GM23338 (cell line): ENCODE results near the gene CDC23. TPM values are rescaled to one million over a fixed set of nuclear protein-coding genes. Genes with fewer than 3 reads are reported as not detected.

Experiments
- ATAC-seq: fragments of 200-7000 bp; cut with Tn5 transposase; 3 replicates; pipeline ENCODE4 v1.9.1; 2020
- DNase-seq: peaks from one replicate; pipeline ENCODE4 v3.0.0-alpha.2; 2015; ENCODE audit warnings: low spot score
- H2AFZ ChIP-seq: fragments of 200-600 bp; sonication (generic); 2 replicates; pipeline ENCODE4 v1.8.0; 2016; ENCODE audit warnings: antibody characterized with exemption, mild to moderate bottlenecking, moderate library complexity
- H3F3A ChIP-seq: fragments of 200-600 bp; sonication (generic); replicated peaks from 2 replicates; pipeline ENCODE4 v1.8.0; 2017; ENCODE audit warnings: antibody characterized with exemption, mixed run types, low read depth
- H3K27ac ChIP-seq: fragments of 200-600 bp; sonication (generic); 2 replicates; pipeline ENCODE4 v1.6.1; 2016; ENCODE audit warnings: low read depth
- H3K27me3 ChIP-seq: fragments of 200-600 bp; sonication (generic); 2 replicates; pipeline ENCODE4 v1.8.0; 2016; ENCODE audit warnings: mild to moderate bottlenecking, mixed run types, moderate library complexity; ENCODE audit not compliant: insufficient read depth
- H3K36me3 ChIP-seq: fragments of 200-600 bp; sonication (generic); 2 replicates; pipeline ENCODE4 v1.8.0; 2016; ENCODE audit warnings: mild to moderate bottlenecking; ENCODE audit not compliant: insufficient read depth
- H3K4me1 ChIP-seq: fragments of 200-600 bp; sonication (generic); 2 replicates; pipeline ENCODE4 v1.8.0; 2016; ENCODE audit warnings: mild to moderate bottlenecking, moderate library complexity; ENCODE audit not compliant: insufficient read depth
- H3K4me2 ChIP-seq: fragments of 200-600 bp; sonication (generic); 2 replicates; pipeline ENCODE4 v1.7.1; 2017; ENCODE audit warnings: mixed run types
- H3K4me3 ChIP-seq: fragments of 200-600 bp; sonication (generic); 2 replicates; pipeline ENCODE4 v1.6.1; 2016; ENCODE audit warnings: mixed run types
- H3K79me2 ChIP-seq: fragments of 200-600 bp; sonication (generic); replicated peaks from 2 replicates; pipeline ENCODE4 v1.8.0; 2017; ENCODE audit warnings: mild to moderate bottlenecking; ENCODE audit not compliant: insufficient read depth
- H3K9me2 ChIP-seq: fragments of 200-600 bp; sonication (generic); 2 replicates; pipeline ENCODE4 v1.8.0; 2017; ENCODE audit not compliant: insufficient read depth
- H4K20me1 ChIP-seq: fragments of 200-600 bp; sonication (generic); replicated peaks from 2 replicates; pipeline ENCODE4 v1.8.0; 2017; ENCODE audit warnings: mild to moderate bottlenecking; ENCODE audit not compliant: insufficient read depth
- H3K27ac Mint-ChIP-seq: 2 replicates; pipeline ENCODE4 v1.8.0; 2020; ENCODE audit warnings: inconsistent platforms, mild to moderate bottlenecking, moderate library complexity, mixed read lengths
- H3K27me3 Mint-ChIP-seq: 3 replicates; pipeline ENCODE4 v1.8.0; 2022; ENCODE audit warnings: low read depth, mild to moderate bottlenecking, moderate library complexity, mixed read lengths, inconsistent platforms; ENCODE audit not compliant: insufficient read depth, poor library complexity
- H3K36me3 Mint-ChIP-seq: 3 replicates; pipeline ENCODE4 v1.8.0; 2021; ENCODE audit warnings: low read depth, mild to moderate bottlenecking, inconsistent platforms, moderate library complexity, mixed read lengths
- H3K4me1 Mint-ChIP-seq: 3 replicates; pipeline ENCODE4 v1.8.0; 2020; ENCODE audit warnings: mild to moderate bottlenecking, inconsistent platforms, mixed read lengths
- H3K4me3 Mint-ChIP-seq: 3 replicates; pipeline ENCODE4 v1.8.0; 2021; ENCODE audit warnings: moderate library complexity, mild to moderate bottlenecking, inconsistent platforms, mixed read lengths
- H3K9me3 Mint-ChIP-seq: 3 replicates; pipeline ENCODE4 v1.8.0; 2020; ENCODE audit warnings: moderate library complexity, mild to moderate bottlenecking, inconsistent platforms, mixed read lengths
- CREB1 ChIP-seq: fragments of 250-450 bp; sonication (Bioruptor Pico); IDR thresholded peaks from 2 replicates; pipeline ENCODE4 v1.5.0; 2020; ENCODE audit warnings: low read depth, mild to moderate bottlenecking, moderate library complexity
- EZH2 ChIP-seq: fragments of 200-600 bp; sonication (generic); IDR thresholded peaks from one replicate; pipeline ENCODE4 v1.8.0; 2017; ENCODE audit warnings: antibody characterized with exemption, mild to moderate bottlenecking, low read depth; ENCODE audit not compliant: unreplicated experiment
- EZH2phosphoT487 ChIP-seq: fragments of 200-600 bp; sonication (generic); IDR thresholded peaks from one replicate; pipeline ENCODE4 v1.8.1; 2018; ENCODE audit warnings: antibody characterized with exemption; ENCODE audit not compliant: unreplicated experiment
- JUNB ChIP-seq: IDR thresholded peaks from one replicate; pipeline ENCODE4 v1.6.1; 2016; ENCODE audit warnings: antibody characterized with exemption; ENCODE audit not compliant: unreplicated experiment
- NANOG ChIP-seq: IDR thresholded peaks from 2 replicates; pipeline ENCODE4 v1.6.1; 2016; ENCODE audit warnings: antibody characterized with exemption, borderline replicate concordance
- POLR2AphosphoS5 ChIP-seq: IDR thresholded peaks from 2 replicates; pipeline ENCODE4 v1.6.1; 2016; ENCODE audit warnings: antibody characterized with exemption, low read depth
- STAT1 ChIP-seq: IDR thresholded peaks from one replicate; pipeline ENCODE4 v1.6.1; 2016; ENCODE audit warnings: antibody characterized with exemption; ENCODE audit not compliant: unreplicated experiment
- ZNF114 ChIP-seq: fragments of 250-450 bp; sonication (Bioruptor Pico); IDR thresholded peaks from 2 replicates; pipeline ENCODE4 v1.5.0; 2020; ENCODE audit warnings: mild to moderate bottlenecking, moderate library complexity
- ZNF331 ChIP-seq: fragments of 250-450 bp; sonication (Bioruptor Pico); IDR thresholded peaks from 2 replicates; pipeline ENCODE4 v1.5.0; 2020; ENCODE audit warnings: low read depth, mild to moderate bottlenecking, moderate library complexity
- polyA plus RNA-seq: library from polyadenylated mRNA; unstranded; fragments of >200 nt; fragmentation: Nextera tagmentation; extraction: Ambion mirVana; gene quantifications from 2 replicates; pipeline ENCODE4 v1.2.1, GENCODE V29; 2016
- total RNA-seq: library from RNA; depleted of rRNA; stranded (reverse); fragments of >200 nt; shearing (Covaris generic); gene quantifications from 2 replicates; pipeline ENCODE4 v1.2.3, GENCODE V29; 2014
- TF ChIP-seq, protein P1 (sequence below): fragments of 250-450 bp; sonication (Bioruptor Pico); IDR thresholded peaks from 2 replicates; pipeline ENCODE4 v1.5.0; 2020; ENCODE audit warnings: mild to moderate bottlenecking, moderate library complexity
- TF ChIP-seq, protein P2 (sequence below): IDR thresholded peaks from one replicate; pipeline ENCODE4 v1.6.1; 2018; ENCODE audit warnings: antibody characterized with exemption; ENCODE audit not compliant: unreplicated experiment
- TF ChIP-seq, protein P3 (sequence below): IDR thresholded peaks from 2 replicates; pipeline ENCODE4 v1.6.1; 2016; ENCODE audit warnings: antibody characterized with exemption
- TF ChIP-seq, protein P4 (sequence below), 2 experiments: fragments of 200-600 bp in 1 of 2; sonication (generic) in 1 of 2; conservative IDR thresholded peaks; 2 replicates each; pipeline versions ENCODE4 v1.5.1 to v1.6.1; 2016 to 2017; ENCODE audit warnings: antibody characterized with exemption in 2 of 2, low read depth in 2 of 2, mild to moderate bottlenecking in 2 of 2, moderate library complexity in 1 of 2

CDC23 gene
- total and polyA plus RNA-seq, 2 experiments from 2014 or later = 28.0 to 45.9 TPM

DNA sequence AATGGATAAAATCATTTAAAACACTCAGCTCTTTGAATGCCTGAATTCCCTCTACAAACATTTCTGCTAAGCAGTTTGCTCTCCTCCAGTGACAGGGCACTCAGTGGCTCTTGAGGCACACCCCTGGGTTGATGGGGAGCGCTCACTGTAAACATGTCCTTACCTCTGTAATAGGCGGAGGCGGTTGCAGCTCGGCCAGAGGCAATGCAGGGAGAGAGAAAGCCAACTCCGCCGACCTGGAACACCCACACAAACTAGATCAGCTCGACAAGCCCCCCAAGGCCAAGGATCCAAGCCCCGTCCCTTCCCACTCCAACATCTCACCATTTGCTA, 329 bp downstream of the CDC23 start:
- peak; percentile 8 for ATAC-seq
- peak overlapping the region; percentile 100 for H3K4me3 Mint-ChIP-seq

More for the DNA sequence above, 329 bp downstream of the CDC23 start:
- Mint-ChIP-seq H3K27me3 (peaks cover 10% of the 10 kb centered on the region), H3K9me3 (no peaks in the 10 kb centered on the region; the same call in 2 of the 3 replicates), H3K27ac (peak overlapping the region; percentile 99), H3K36me3 (peaks cover 8% of the 10 kb centered on the region; the same call in 1 of the 3 replicates), H3K4me1 (peaks cover 6% of the 10 kb centered on the region; the same call in 2 of the 3 replicates)
- Histone ChIP-seq H3K36me3 (no peaks in the 10 kb centered on the region), H2AFZ (no peak overlapping the region), H3K79me2 (peaks cover 52% of the 10 kb centered on the region), H3K4me2 (peak overlapping the region; percentile 78), H3F3A (no peaks in the 10 kb centered on the region), H3K27me3 (no peaks in the 10 kb centered on the region), H3K27ac (peak overlapping the region; percentile 15; the same call in 1 of the 2 replicates), H3K9me2 (no peaks in the 10 kb centered on the region), H3K4me3 (peak overlapping the region; percentile 56), H4K20me1 (no peaks in the 10 kb centered on the region), H3K4me1 (peaks cover 5% of the 10 kb centered on the region; the same call in 1 of the 2 replicates)
- DNase-seq = peak; percentile 34
- TF ChIP-seq ZNF331 (CRISPR knock-in tag) = no peak
- TF ChIP-seq, protein P1, sequence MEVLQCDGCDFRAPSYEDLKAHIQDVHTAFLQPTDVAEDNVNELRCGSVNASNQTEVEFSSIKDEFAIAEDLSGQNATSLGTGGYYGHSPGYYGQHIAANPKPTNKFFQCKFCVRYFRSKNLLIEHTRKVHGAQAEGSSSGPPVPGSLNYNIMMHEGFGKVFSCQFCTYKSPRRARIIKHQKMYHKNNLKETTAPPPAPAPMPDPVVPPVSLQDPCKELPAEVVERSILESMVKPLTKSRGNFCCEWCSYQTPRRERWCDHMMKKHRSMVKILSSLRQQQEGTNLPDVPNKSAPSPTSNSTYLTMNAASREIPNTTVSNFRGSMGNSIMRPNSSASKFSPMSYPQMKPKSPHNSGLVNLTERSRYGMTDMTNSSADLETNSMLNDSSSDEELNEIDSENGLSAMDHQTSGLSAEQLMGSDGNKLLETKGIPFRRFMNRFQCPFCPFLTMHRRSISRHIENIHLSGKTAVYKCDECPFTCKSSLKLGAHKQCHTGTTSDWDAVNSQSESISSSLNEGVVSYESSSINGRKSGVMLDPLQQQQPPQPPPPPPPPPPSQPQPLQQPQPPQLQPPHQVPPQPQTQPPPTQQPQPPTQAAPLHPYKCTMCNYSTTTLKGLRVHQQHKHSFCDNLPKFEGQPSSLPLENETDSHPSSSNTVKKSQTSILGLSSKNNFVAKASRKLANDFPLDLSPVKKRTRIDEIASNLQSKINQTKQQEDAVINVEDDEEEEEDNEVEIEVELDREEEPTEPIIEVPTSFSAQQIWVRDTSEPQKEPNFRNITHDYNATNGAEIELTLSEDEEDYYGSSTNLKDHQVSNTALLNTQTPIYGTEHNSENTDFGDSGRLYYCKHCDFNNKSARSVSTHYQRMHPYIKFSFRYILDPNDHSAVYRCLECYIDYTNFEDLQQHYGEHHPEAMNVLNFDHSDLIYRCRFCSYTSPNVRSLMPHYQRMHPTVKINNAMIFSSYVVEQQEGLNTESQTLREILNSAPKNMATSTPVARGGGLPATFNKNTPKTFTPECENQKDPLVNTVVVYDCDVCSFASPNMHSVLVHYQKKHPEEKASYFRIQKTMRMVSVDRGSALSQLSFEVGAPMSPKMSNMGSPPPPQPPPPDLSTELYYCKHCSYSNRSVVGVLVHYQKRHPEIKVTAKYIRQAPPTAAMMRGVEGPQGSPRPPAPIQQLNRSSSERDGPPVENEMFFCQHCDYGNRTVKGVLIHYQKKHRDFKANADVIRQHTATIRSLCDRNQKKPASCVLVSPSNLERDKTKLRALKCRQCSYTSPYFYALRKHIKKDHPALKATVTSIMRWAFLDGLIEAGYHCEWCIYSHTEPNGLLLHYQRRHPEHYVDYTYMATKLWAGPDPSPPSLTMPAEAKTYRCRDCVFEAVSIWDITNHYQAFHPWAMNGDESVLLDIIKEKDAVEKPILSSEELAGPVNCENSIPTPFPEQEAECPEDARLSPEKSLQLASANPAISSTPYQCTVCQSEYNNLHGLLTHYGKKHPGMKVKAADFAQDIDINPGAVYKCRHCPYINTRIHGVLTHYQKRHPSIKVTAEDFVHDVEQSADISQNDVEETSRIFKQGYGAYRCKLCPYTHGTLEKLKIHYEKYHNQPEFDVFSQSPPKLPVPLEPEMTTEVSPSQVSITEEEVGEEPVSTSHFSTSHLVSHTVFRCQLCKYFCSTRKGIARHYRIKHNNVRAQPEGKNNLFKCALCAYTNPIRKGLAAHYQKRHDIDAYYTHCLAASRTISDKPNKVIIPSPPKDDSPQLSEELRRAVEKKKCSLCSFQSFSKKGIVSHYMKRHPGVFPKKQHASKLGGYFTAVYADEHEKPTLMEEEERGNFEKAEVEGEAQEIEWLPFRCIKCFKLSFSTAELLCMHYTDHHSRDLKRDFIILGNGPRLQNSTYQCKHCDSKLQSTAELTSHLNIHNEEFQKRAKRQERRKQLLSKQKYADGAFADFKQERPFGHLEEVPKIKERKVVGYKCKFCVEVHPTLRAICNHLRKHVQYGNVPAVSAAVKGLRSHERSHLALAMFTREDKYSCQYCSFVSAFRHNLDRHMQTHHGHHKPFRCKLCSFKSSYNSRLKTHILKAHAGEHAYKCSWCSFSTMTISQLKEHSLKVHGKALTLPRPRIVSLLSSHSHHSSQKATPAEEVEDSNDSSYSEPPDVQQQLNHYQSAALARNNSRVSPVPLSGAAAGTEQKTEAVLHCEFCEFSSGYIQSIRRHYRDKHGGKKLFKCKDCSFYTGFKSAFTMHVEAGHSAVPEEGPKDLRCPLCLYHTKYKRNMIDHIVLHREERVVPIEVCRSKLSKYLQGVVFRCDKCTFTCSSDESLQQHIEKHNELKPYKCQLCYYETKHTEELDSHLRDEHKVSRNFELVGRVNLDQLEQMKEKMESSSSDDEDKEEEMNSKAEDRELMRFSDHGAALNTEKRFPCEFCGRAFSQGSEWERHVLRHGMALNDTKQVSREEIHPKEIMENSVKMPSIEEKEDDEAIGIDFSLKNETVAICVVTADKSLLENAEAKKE = no peak
- no peak for TF ChIP-seq JUNB
- no peak for TF ChIP-seq CREB1
- TF ChIP-seq, protein P2, sequence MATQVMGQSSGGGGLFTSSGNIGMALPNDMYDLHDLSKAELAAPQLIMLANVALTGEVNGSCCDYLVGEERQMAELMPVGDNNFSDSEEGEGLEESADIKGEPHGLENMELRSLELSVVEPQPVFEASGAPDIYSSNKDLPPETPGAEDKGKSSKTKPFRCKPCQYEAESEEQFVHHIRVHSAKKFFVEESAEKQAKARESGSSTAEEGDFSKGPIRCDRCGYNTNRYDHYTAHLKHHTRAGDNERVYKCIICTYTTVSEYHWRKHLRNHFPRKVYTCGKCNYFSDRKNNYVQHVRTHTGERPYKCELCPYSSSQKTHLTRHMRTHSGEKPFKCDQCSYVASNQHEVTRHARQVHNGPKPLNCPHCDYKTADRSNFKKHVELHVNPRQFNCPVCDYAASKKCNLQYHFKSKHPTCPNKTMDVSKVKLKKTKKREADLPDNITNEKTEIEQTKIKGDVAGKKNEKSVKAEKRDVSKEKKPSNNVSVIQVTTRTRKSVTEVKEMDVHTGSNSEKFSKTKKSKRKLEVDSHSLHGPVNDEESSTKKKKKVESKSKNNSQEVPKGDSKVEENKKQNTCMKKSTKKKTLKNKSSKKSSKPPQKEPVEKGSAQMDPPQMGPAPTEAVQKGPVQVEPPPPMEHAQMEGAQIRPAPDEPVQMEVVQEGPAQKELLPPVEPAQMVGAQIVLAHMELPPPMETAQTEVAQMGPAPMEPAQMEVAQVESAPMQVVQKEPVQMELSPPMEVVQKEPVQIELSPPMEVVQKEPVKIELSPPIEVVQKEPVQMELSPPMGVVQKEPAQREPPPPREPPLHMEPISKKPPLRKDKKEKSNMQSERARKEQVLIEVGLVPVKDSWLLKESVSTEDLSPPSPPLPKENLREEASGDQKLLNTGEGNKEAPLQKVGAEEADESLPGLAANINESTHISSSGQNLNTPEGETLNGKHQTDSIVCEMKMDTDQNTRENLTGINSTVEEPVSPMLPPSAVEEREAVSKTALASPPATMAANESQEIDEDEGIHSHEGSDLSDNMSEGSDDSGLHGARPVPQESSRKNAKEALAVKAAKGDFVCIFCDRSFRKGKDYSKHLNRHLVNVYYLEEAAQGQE = no peak
- TF ChIP-seq EZH2phosphoT487 = no peak
- TF ChIP-seq POLR2AphosphoS5 = no peak
- TF ChIP-seq, protein P3, sequence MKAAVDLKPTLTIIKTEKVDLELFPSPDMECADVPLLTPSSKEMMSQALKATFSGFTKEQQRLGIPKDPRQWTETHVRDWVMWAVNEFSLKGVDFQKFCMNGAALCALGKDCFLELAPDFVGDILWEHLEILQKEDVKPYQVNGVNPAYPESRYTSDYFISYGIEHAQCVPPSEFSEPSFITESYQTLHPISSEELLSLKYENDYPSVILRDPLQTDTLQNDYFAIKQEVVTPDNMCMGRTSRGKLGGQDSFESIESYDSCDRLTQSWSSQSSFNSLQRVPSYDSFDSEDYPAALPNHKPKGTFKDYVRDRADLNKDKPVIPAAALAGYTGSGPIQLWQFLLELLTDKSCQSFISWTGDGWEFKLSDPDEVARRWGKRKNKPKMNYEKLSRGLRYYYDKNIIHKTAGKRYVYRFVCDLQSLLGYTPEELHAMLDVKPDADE = no peak
- TF ChIP-seq, protein P4, sequence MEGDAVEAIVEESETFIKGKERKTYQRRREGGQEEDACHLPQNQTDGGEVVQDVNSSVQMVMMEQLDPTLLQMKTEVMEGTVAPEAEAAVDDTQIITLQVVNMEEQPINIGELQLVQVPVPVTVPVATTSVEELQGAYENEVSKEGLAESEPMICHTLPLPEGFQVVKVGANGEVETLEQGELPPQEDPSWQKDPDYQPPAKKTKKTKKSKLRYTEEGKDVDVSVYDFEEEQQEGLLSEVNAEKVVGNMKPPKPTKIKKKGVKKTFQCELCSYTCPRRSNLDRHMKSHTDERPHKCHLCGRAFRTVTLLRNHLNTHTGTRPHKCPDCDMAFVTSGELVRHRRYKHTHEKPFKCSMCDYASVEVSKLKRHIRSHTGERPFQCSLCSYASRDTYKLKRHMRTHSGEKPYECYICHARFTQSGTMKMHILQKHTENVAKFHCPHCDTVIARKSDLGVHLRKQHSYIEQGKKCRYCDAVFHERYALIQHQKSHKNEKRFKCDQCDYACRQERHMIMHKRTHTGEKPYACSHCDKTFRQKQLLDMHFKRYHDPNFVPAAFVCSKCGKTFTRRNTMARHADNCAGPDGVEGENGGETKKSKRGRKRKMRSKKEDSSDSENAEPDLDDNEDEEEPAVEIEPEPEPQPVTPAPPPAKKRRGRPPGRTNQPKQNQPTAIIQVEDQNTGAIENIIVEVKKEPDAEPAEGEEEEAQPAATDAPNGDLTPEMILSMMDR (conservative IDR thresholded peaks at IDR 0.05; ENCODE audit: low read depth in 2 of 2) = no peak
- TF ChIP-seq EZH2 = no peak
- TF ChIP-seq STAT1 = no peak
- TF ChIP-seq ZNF114 (CRISPR knock-in tag) = no peak
- no peak for TF ChIP-seq NANOG
